ENCODE measurements around the gene RBFOX2. TPM values are rescaled to one million over a fixed set of nuclear protein-coding genes. Genes with fewer than 3 reads are reported as not detected.

Gene RBFOX2
- total and polyA plus RNA-seq, 2 of the 8 experiments (the other 6 are each of a cell fraction or from before 2014, with no cell fraction given): 121 to 122 TPM

GRCh38 chr22:35746248-35746647 lies 282.4 kb downstream of the RBFOX2 start (continued):
- no peak for TF ChIP-seq CHD7 (IDR thresholded peaks at IDR 0.05; ENCODE audit: insufficient replicate concordance, low read length)
- no peak for TF ChIP-seq KDM1A (IDR thresholded peaks at IDR 0.05; ENCODE audit: borderline replicate concordance, low read length)
- no peak for TF ChIP-seq JUN (IDR thresholded peaks at IDR 0.05; ENCODE audit: low read depth, low read length)
- TF ChIP-seq GABPA (IDR thresholded peaks at IDR 0.05; ENCODE audit: borderline replicate concordance, insufficient read depth, low read length): no peak
- no peak for TF ChIP-seq TBP (IDR thresholded peaks at IDR 0.05; ENCODE audit: low read depth, low read length)

All from H1 (cell line).